SU-DHL-6 (cell line): ENCODE results near the gene GRID1.
"Not testable (repeated sequence)": the region's sequence is repeated elsewhere in the genome, so short reads cannot be mapped to it uniquely, and the experiment has no call there.

Experiments used
- CTCF ChIP-seq: fragments of 200-600 bp; sonication (generic); IDR thresholded peaks from one replicate; pipeline ENCODE4 v1.5.1; 2017; ENCODE audit warnings: antibody characterized with exemption, mild to moderate bottlenecking, low read length, moderate library complexity; ENCODE audit not compliant: insufficient read depth, poor library complexity, severe bottlenecking
- EZH2phosphoT487 ChIP-seq: fragments of 200-600 bp; sonication (generic), shearing (Covaris generic); conservative IDR thresholded peaks from 2 replicates; pipeline ENCODE4 v1.6.1; 2018; ENCODE audit warnings: mild to moderate bottlenecking, antibody characterized with exemption, low read length, moderate library complexity, mixed read lengths

GRCh38 chr10:86095061-86095460 is 271.5 kb downstream of the GRID1 start:
- not testable (repeated sequence) for TF ChIP-seq CTCF, EZH2phosphoT487
